ENCODE results near the gene PADI3.

PADI3 gene

DNA sequence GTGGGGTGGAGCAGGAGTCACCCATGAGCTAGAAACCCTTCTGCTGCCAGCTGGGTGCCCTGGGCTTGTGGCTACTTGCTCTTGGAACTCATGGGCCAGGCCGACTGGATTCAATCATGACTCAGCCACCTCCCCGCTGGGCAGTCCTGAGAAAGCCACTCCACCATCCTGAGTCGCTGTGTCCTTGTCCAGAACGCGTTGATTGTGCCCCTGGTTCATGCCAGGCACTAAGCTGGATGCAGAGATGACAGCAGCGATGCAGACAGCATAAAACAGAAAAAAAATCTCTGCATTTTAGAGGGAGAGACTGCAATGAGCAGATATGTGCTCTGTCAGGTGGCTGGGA lies 33.4 kb upstream of the PADI3 start:
- Histone ChIP-seq H3K27ac (replicated peaks) (no peak overlapping the region), H3K27me3 (ENCODE audit: insufficient read depth, poor library complexity, severe bottlenecking) (no peaks in the 10 kb centered on the region), H3K4me3 (replicated peaks; ENCODE audit: insufficient read depth, low read length) (no peak overlapping the region)
- DNase-seq (ENCODE audit: low read depth in 1 of 2, low spot score in 1 of 2), result no peak
- TF ChIP-seq SPI1 (IDR thresholded peaks at IDR 0.05; ENCODE audit: borderline replicate concordance, low read depth), result no peak
- TF ChIP-seq GABPA (IDR thresholded peaks at IDR 0.05; ENCODE audit: low read depth), result no peak
- TF ChIP-seq, protein P1, sequence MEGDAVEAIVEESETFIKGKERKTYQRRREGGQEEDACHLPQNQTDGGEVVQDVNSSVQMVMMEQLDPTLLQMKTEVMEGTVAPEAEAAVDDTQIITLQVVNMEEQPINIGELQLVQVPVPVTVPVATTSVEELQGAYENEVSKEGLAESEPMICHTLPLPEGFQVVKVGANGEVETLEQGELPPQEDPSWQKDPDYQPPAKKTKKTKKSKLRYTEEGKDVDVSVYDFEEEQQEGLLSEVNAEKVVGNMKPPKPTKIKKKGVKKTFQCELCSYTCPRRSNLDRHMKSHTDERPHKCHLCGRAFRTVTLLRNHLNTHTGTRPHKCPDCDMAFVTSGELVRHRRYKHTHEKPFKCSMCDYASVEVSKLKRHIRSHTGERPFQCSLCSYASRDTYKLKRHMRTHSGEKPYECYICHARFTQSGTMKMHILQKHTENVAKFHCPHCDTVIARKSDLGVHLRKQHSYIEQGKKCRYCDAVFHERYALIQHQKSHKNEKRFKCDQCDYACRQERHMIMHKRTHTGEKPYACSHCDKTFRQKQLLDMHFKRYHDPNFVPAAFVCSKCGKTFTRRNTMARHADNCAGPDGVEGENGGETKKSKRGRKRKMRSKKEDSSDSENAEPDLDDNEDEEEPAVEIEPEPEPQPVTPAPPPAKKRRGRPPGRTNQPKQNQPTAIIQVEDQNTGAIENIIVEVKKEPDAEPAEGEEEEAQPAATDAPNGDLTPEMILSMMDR (IDR thresholded peaks at IDR 0.05; ENCODE audit: insufficient read depth, low read length), result no peak
- TF ChIP-seq, protein P2, sequence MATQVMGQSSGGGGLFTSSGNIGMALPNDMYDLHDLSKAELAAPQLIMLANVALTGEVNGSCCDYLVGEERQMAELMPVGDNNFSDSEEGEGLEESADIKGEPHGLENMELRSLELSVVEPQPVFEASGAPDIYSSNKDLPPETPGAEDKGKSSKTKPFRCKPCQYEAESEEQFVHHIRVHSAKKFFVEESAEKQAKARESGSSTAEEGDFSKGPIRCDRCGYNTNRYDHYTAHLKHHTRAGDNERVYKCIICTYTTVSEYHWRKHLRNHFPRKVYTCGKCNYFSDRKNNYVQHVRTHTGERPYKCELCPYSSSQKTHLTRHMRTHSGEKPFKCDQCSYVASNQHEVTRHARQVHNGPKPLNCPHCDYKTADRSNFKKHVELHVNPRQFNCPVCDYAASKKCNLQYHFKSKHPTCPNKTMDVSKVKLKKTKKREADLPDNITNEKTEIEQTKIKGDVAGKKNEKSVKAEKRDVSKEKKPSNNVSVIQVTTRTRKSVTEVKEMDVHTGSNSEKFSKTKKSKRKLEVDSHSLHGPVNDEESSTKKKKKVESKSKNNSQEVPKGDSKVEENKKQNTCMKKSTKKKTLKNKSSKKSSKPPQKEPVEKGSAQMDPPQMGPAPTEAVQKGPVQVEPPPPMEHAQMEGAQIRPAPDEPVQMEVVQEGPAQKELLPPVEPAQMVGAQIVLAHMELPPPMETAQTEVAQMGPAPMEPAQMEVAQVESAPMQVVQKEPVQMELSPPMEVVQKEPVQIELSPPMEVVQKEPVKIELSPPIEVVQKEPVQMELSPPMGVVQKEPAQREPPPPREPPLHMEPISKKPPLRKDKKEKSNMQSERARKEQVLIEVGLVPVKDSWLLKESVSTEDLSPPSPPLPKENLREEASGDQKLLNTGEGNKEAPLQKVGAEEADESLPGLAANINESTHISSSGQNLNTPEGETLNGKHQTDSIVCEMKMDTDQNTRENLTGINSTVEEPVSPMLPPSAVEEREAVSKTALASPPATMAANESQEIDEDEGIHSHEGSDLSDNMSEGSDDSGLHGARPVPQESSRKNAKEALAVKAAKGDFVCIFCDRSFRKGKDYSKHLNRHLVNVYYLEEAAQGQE (IDR thresholded peaks at IDR 0.05; ENCODE audit: insufficient replicate concordance, low read depth), result no peak
- no peak for TF ChIP-seq POLR2AphosphoS5 (IDR thresholded peaks at IDR 0.05; ENCODE audit: low read depth)

DNA sequence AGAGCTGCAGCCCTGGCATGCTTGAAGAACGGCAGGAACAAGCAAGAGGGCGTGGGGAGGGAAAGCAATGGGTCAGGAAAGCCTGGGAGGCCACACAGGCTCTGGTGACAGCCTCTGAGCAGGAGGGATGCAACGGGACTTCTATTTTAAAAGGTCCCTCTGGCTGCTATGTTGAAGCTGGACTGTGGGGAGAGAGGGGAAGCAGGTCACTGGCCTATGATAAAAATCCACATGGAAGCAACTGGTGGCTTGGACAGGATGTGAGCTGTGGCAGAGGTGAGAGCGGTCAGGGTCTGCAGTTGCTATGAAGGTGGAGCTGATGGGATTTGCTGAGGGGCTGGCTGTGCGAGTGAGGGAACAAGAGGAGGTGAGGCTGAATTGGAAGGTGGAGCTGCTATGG lies 32.8 kb upstream of the PADI3 start:
- Histone ChIP-seq H3K27me3 (ENCODE audit: insufficient read depth, poor library complexity, severe bottlenecking) (no peaks in the 10 kb centered on the region), H3K4me3 (replicated peaks; ENCODE audit: insufficient read depth, low read length) (no peak overlapping the region), H3K27ac (replicated peaks) (no peak overlapping the region)
- TF ChIP-seq POLR2AphosphoS5 (IDR thresholded peaks at IDR 0.05; ENCODE audit: low read depth) (no peak), SPI1 (IDR thresholded peaks at IDR 0.05; ENCODE audit: borderline replicate concordance, low read depth) (no peak), GABPA (IDR thresholded peaks at IDR 0.05; ENCODE audit: low read depth) (no peak)
- TF ChIP-seq, protein P1 (IDR thresholded peaks at IDR 0.05; ENCODE audit: insufficient read depth, low read length), result no peak
- TF ChIP-seq, protein P2 (IDR thresholded peaks at IDR 0.05; ENCODE audit: insufficient replicate concordance, low read depth), result no peak
- DNase-seq (ENCODE audit: low read depth in 1 of 2, low spot score in 1 of 2), result no peak

DNA sequence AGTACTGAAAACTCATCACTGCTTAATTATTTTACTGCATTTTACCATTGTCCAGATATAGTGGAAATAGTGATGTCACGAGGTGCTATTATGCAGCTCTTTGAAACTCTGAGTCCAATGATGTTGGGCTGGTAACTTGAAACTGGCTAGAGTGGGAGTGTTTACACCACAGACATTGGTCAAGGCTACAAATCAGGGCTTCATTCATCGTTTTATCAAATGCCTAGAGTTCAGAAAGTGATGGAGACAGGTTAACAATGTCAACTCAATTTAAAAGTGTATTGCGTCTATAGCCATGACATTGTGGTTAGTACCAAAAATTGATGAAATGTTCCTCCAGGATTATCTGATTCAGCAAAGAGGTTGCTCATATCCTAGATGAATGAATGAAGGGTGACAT lies 31.3 kb upstream of the PADI3 start:
- no peak overlapping the region for H3K4me3 ChIP-seq (replicated peaks; ENCODE audit: insufficient read depth, low read length)
- no peak for DNase-seq (ENCODE audit: low read depth in 1 of 2, low spot score in 1 of 2)
- TF ChIP-seq, protein P2 (IDR thresholded peaks at IDR 0.05; ENCODE audit: insufficient replicate concordance, low read depth), result no peak
- TF ChIP-seq, protein P1 (IDR thresholded peaks at IDR 0.05; ENCODE audit: insufficient read depth, low read length), result no peak
- TF ChIP-seq GABPA (IDR thresholded peaks at IDR 0.05; ENCODE audit: low read depth) (no peak), SPI1 (IDR thresholded peaks at IDR 0.05; ENCODE audit: borderline replicate concordance, low read depth) (no peak), POLR2AphosphoS5 (IDR thresholded peaks at IDR 0.05; ENCODE audit: low read depth) (no peak)
- H3K27ac ChIP-seq (replicated peaks), result no peak overlapping the region
- no peaks in the 10 kb centered on the region for H3K27me3 ChIP-seq (ENCODE audit: insufficient read depth, poor library complexity, severe bottlenecking)
